ENCODE results near the gene NGEF. TPM values are rescaled to one million over a fixed set of nuclear protein-coding genes. Genes with fewer than 3 reads are reported as not detected.

NGEF gene
- total RNA-seq, 1 donor from 2014 or later, result 1.2 TPM

DNA sequence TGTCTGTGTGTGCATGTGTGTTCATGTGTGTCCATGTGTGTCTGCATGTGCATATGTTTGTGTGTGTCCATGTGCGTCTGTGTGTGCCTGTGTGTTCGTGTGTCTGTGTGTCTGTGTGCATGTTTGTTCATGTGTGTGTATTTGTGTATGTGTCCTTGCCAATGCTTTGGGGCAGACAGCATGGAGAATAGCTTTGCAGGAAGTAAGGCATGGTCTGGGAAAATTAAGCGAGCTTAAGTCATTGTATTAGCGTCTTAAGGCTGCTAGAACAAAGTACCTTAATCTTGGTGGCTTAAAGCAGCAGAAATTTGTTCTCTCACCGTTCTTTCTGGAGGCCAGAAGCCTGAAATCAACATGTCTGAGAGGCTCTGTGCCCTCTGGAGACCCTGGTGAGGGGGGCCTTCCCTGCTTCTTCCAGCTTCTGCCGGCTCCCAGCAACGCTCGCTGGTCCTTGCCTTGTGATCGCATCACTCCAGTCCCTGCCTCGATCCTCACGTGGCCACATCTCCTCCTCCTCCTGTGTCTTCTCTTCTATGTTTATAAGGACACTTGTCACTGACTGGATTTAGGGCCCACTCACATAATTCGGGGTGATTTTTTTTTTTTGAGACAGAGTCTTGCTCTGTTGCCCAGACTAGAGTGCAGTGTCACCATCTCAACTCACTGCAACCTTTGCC is 23.2 kb upstream of the NGEF start:
- no peaks in the 10 kb centered on the region for H3K36me3 Mint-ChIP-seq (ENCODE audit: insufficient read depth)
- H3K4me3 Mint-ChIP-seq (ENCODE audit: low read depth), result no peak overlapping the region
- DNase-seq (ENCODE audit: low spot score, unreplicated experiment), result no peak
- H3K27me3 Mint-ChIP-seq, result no peaks in the 10 kb centered on the region
- H3K27ac Mint-ChIP-seq, result no peak overlapping the region
- no peaks in the 10 kb centered on the region for H3K9me3 Mint-ChIP-seq (ENCODE audit: low read depth)
- TF ChIP-seq, protein P1, sequence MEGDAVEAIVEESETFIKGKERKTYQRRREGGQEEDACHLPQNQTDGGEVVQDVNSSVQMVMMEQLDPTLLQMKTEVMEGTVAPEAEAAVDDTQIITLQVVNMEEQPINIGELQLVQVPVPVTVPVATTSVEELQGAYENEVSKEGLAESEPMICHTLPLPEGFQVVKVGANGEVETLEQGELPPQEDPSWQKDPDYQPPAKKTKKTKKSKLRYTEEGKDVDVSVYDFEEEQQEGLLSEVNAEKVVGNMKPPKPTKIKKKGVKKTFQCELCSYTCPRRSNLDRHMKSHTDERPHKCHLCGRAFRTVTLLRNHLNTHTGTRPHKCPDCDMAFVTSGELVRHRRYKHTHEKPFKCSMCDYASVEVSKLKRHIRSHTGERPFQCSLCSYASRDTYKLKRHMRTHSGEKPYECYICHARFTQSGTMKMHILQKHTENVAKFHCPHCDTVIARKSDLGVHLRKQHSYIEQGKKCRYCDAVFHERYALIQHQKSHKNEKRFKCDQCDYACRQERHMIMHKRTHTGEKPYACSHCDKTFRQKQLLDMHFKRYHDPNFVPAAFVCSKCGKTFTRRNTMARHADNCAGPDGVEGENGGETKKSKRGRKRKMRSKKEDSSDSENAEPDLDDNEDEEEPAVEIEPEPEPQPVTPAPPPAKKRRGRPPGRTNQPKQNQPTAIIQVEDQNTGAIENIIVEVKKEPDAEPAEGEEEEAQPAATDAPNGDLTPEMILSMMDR (IDR thresholded peaks at IDR 0.05; ENCODE audit: unreplicated experiment), result no peak
- H3K4me1 Mint-ChIP-seq (ENCODE audit: low read depth), result no peaks in the 10 kb centered on the region

DNA sequence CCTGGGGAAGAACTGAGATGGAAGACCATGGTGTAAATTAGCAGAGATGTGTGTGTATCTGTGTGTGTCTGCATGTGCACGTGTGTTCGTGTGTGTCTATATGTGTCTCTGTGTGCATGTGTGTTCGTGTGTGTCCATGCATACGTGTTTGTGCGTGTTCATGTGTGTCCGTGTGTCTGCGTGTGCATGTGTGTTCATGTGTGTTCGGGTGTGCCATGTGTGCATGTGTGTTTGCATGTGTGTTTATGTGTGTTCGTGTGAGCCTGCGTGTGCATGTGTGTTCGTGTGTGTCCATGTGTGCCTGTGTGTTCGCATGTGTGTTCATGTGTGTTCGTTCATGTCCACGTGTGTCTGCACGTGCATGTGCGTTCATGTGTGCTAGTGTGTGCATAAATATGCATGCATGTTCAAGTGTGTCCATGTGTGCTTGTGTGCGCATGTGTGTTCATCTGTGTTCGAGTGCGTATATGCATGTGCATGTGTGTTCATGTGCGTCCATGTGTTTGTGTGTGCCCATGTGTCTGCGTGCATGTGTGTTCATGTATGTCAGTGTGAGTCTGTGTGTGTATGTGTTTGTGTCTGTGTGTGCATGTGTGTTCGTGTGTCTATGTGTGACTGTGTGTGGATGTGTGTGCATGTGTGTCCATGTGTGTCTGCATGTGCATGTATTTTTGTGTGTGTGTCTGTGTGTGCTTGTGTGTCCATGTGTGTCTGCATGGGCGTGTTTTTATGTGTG is 22.5 kb upstream of the NGEF start:
- Mint-ChIP-seq H3K27ac (no peak overlapping the region), H3K4me1 (ENCODE audit: low read depth) (no peaks in the 10 kb centered on the region), H3K4me3 (ENCODE audit: low read depth) (no peak overlapping the region), H3K27me3 (no peaks in the 10 kb centered on the region), H3K9me3 (ENCODE audit: low read depth) (no peaks in the 10 kb centered on the region), H3K36me3 (ENCODE audit: insufficient read depth) (no peaks in the 10 kb centered on the region)
- DNase-seq (ENCODE audit: low spot score, unreplicated experiment), result no peak
- TF ChIP-seq, protein P1 (IDR thresholded peaks at IDR 0.05; ENCODE audit: unreplicated experiment), result no peak

DNA sequence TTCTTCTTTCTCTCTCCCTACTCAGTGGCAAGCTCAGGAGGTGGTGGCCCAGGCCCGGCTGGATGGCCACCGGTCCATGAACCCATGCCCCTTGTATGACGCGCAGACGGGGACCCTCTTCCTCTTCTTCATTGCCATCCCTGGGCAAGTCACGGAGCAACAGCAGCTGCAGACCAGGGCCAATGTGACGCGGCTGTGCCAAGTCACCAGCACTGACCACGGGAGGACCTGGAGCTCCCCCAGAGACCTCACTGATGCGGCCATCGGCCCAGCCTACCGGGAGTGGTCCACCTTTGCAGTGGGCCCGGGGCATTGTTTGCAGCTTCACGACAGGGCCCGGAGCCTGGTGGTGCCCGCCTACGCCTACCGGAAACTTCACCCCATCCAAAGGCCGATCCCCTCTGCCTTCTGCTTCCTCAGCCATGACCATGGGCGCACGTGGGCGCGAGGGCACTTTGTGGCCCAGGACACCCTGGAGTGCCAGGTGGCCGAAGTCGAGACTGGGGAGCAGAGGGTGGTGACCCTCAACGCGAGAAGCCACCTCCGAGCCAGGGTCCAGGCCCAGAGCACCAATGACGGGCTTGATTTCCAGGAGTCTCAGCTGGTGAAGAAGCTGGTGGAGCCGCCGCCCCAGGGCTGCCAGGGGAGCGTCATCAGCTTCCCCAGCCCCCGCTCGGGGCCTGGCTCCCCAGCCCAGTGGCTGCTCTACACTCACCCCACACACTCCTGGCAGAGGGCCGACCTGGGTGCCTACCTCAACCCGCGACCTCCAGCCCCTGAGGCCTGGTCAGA is 21.2 kb upstream of the NGEF start:
- no peaks in the 10 kb centered on the region for H3K4me1 Mint-ChIP-seq (ENCODE audit: low read depth)
- TF ChIP-seq, protein P1 (IDR thresholded peaks at IDR 0.05; ENCODE audit: unreplicated experiment), result no peak

DNA sequence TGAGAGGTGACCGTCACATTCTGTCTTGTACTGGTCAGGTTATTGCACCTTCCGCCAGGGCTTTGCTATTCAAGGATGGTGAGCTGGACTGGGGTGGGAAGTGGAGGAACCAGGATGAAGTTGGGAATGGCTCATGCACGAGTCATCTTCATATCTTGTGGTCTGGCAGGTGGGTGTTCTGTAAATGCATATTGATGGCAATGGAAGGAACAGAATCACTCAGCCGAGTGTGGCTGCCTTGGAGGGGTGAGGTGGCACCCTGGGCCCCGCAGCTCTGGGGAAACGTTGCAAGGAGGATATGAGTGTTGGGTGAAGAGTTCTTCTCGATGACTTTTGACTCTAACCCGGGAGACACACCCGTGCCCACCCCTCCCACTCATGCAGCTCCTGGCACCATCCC is 20.6 kb upstream of the NGEF start:
- no peaks in the 10 kb centered on the region for H3K9me3 Mint-ChIP-seq (ENCODE audit: low read depth)
- no peaks in the 10 kb centered on the region for H3K27me3 Mint-ChIP-seq
- H3K36me3 Mint-ChIP-seq (ENCODE audit: insufficient read depth), result no peaks in the 10 kb centered on the region
- no peak overlapping the region for H3K27ac Mint-ChIP-seq
- no peaks in the 10 kb centered on the region for H3K4me1 Mint-ChIP-seq (ENCODE audit: low read depth)
- no peak for DNase-seq (ENCODE audit: low spot score, unreplicated experiment)
- H3K4me3 Mint-ChIP-seq (ENCODE audit: low read depth), result no peak overlapping the region
- TF ChIP-seq, protein P1 (IDR thresholded peaks at IDR 0.05; ENCODE audit: unreplicated experiment), result no peak

More for the DNA sequence above, 21.2 kb upstream of the NGEF start:
- Mint-ChIP-seq H3K36me3 (ENCODE audit: insufficient read depth) (no peaks in the 10 kb centered on the region), H3K9me3 (ENCODE audit: low read depth) (no peaks in the 10 kb centered on the region), H3K4me3 (ENCODE audit: low read depth) (no peak overlapping the region), H3K27ac (no peak overlapping the region), H3K27me3 (no peaks in the 10 kb centered on the region)
- no peak for DNase-seq (ENCODE audit: low spot score, unreplicated experiment)
